OCI-LY3 (cell line): ENCODE results near the gene TBXAS1.

Experiments used
- H2AFZ ChIP-seq: fragments of 200-600, 300-600 bp; shearing (Covaris generic); 2 replicates; pipeline ENCODE4 v1.6.0; 2014; ENCODE audit warnings: antibody characterized with exemption, low read depth, low read length
- H3K27ac ChIP-seq: fragments of 200-600, 300-600 bp; sonication (generic); 2 replicates; pipeline ENCODE4 v1.5.1; 2014; ENCODE audit warnings: mild to moderate bottlenecking, low read length, moderate library complexity, mixed read lengths
- H3K27me3 ChIP-seq: fragments of 200-600, 300-600 bp; sonication (generic); 2 replicates; pipeline ENCODE4 v1.6.1; 2014; ENCODE audit warnings: low read depth, low read length, mixed read lengths
- H3K36me3 ChIP-seq: fragments of 200-600, 300-600 bp; sonication (generic); replicated peaks from 2 replicates; pipeline ENCODE3; 2014; ENCODE audit warnings: low read depth, low read length, mixed read lengths
- H3K4me1 ChIP-seq: fragments of 300-600, 200-600 bp; sonication (generic); 2 replicates; pipeline ENCODE4 v1.6.1; 2014; ENCODE audit warnings: low read length, mixed read lengths
- H3K4me2 ChIP-seq: fragments of 200-600, 300-600 bp; sonication (generic); 2 replicates; pipeline ENCODE4 v1.6.1; 2014; ENCODE audit warnings: low read length, mixed read lengths
- H3K4me3 ChIP-seq: fragments of 300-600, 200-600 bp; sonication (generic); 2 replicates; pipeline ENCODE4 v1.5.1; 2014; ENCODE audit warnings: antibody characterized with exemption, mild to moderate bottlenecking, low read length, moderate library complexity
- H3K79me2 ChIP-seq: fragments of 300-600, 200-600 bp; shearing (Covaris generic); 2 replicates; pipeline ENCODE4 v1.6.1; 2014; ENCODE audit warnings: mild to moderate bottlenecking, low read length, mixed read lengths
- H3K9ac ChIP-seq: fragments of 300-600, 200-600 bp; shearing (Covaris generic); 2 replicates; pipeline ENCODE4 v1.6.0; 2014; ENCODE audit warnings: mild to moderate bottlenecking, low read length, moderate library complexity
- H3K9me3 ChIP-seq: fragments of 200-600, 300-600 bp; shearing (Covaris generic); 2 replicates; pipeline ENCODE4 v1.6.1; 2014; ENCODE audit warnings: low read length, mixed read lengths; ENCODE audit not compliant: insufficient read depth
- H4K20me1 ChIP-seq: fragments of 200-600, 300-600 bp; sonication (generic); 2 replicates; pipeline ENCODE4 v1.6.1; 2016; ENCODE audit warnings: low read length, mixed read lengths; ENCODE audit not compliant: insufficient read depth
- CTCF ChIP-seq: fragments of 200-600, 300-600 bp; sonication (generic); IDR thresholded peaks from 2 replicates; pipeline ENCODE4 v1.5.1; 2014; ENCODE audit warnings: antibody characterized with exemption, low read length, low read depth
- EZH2phosphoT487 ChIP-seq: fragments of 200-600 bp; shearing (Covaris generic); IDR thresholded peaks from 2 replicates; pipeline ENCODE4 v1.6.1; 2018; ENCODE audit warnings: antibody characterized with exemption, mixed run types, low read depth

The TBXAS1 gene

DNA sequence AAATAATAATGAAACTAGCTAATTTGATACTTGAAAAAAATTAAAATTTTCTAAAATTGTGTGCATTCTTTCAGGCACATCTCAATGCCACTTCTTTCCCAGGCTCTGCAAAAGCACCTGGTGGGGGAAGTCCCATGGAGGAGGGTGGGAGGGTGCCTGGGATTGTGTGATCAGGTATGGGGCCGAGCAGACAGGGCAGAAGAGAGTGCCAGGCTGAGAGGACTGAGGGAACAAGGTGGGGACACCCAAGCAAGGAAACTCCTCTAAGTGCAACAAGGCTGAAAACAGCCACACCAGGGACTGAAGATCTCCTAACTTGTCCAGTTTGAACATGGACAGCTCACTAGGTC is 219.9 kb downstream of the TBXAS1 start:
- Histone ChIP-seq H3K4me1 (peaks cover 13% of the 10 kb centered on the region), H3K27me3 (peaks cover 18% of the 10 kb centered on the region), H3K9ac (no peak overlapping the region), H2AFZ (no peak overlapping the region), H3K4me2 (no peak overlapping the region), H3K27ac (no peak overlapping the region), H4K20me1 (peaks cover under 1% of the 10 kb centered on the region; the same call in 1 of the 2 replicates), H3K79me2 (no peaks in the 10 kb centered on the region), H3K36me3 (no peaks in the 10 kb centered on the region), H3K9me3 (no peaks in the 10 kb centered on the region), H3K4me3 (no peak overlapping the region)
- TF ChIP-seq EZH2phosphoT487 = no peak
- no peak for TF ChIP-seq CTCF

GRCh38 chr7:140049339-140050024 is 220.4 kb downstream of the TBXAS1 start:
- TF ChIP-seq CTCF (no peak), EZH2phosphoT487 (no peak)
- Histone ChIP-seq H3K36me3 (no peaks in the 10 kb centered on the region), H3K4me1 (peaks cover 18% of the 10 kb centered on the region), H3K27me3 (peaks cover 23% of the 10 kb centered on the region), H3K4me3 (no peak overlapping the region), H3K9me3 (no peaks in the 10 kb centered on the region), H3K27ac (no peak overlapping the region), H3K79me2 (no peaks in the 10 kb centered on the region), H3K4me2 (no peak overlapping the region), H4K20me1 (peaks cover 6% of the 10 kb centered on the region), H3K9ac (no peak overlapping the region), H2AFZ (no peak overlapping the region)

- TF ChIP-seq EZH2phosphoT487 (no peak), CTCF (no peak)
- no peaks in the 10 kb centered on the region for H3K79me2 ChIP-seq
- no peak overlapping the region for H3K27ac ChIP-seq
- peaks cover 29% of the 10 kb centered on the region for H3K27me3 ChIP-seq
- no peaks in the 10 kb centered on the region for H3K9me3 ChIP-seq
- H3K9ac ChIP-seq = no peak overlapping the region
- H3K4me2 ChIP-seq = no peak overlapping the region
- peaks cover 12% of the 10 kb centered on the region for H4K20me1 ChIP-seq
- no peak overlapping the region for H3K4me3 ChIP-seq
- peaks cover 20% of the 10 kb centered on the region for H3K4me1 ChIP-seq
- H3K36me3 ChIP-seq = no peaks in the 10 kb centered on the region
- H2AFZ ChIP-seq = no peak overlapping the region
Measured at GRCh38 chr7:140050100-140050499, 221.0 kb downstream of the TBXAS1 start.

DNA sequence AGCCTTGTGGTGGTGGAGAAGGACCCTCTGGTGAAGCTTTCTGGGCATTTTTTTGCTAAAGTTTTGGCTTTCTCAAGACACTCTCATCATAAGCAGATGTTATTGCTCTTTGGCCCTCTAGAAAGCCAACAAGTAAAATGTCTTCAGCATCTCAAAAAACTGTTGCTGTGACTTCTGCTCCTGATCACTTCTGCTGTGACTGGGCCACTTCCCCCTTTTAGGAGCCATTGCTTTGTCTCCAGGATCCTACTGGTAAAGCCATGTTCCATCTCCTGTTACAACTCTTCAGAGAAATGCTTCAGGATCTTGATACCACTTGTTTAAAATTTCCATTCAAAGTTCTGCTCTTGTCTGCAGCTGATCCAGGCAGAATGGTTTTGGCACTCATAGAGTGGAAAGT is 222.8 kb downstream of the TBXAS1 start:
- Histone ChIP-seq H3K36me3 (no peaks in the 10 kb centered on the region), H2AFZ (no peak overlapping the region), H3K79me2 (no peaks in the 10 kb centered on the region), H3K27ac (no peak overlapping the region), H3K27me3 (peaks cover 45% of the 10 kb centered on the region), H3K4me3 (no peak overlapping the region), H4K20me1 (peaks cover 16% of the 10 kb centered on the region), H3K4me1 (peaks cover 20% of the 10 kb centered on the region), H3K4me2 (no peak overlapping the region), H3K9ac (no peak overlapping the region), H3K9me3 (no peaks in the 10 kb centered on the region)
- TF ChIP-seq CTCF (no peak), EZH2phosphoT487 (no peak)
